ENCODE measurements around the gene C1orf159.

DNA sequence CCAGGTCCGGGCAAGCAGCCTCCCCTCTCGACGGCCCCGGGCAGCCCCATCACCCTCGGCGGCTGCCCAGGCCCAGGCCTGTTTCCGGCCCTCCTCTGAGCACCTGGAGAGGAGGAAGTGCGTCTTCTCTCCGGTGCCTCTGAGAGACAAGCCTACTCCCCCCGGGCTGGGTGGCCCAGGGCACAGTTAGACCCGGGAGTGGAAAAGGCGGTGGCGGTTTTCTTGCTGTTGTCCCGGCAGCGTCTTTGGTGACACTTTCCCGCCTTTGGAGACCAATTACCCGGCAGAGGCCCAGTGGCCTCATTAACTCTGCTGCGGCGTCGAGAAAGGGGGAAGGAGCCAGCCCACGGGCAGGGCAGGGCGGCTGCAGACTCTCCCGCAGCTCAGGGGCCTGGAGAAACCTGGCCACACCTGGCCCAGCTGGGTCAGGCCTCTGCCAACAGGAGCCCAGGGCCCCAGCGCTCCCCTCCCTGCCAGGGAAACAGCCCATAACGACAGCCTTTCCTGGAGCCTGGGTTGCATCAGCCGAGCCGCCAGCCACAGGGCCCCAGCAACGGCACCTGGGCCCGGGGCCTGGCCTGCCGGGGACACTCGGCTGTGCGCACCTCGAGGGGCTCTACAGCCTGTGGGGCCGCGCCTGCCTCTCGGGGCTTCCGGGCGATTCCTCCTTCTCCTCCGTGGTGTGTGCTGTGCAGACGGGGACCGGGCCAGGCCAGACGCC, 28.4 kb upstream of the C1orf159 start:
- TF ChIP-seq, protein P1, sequence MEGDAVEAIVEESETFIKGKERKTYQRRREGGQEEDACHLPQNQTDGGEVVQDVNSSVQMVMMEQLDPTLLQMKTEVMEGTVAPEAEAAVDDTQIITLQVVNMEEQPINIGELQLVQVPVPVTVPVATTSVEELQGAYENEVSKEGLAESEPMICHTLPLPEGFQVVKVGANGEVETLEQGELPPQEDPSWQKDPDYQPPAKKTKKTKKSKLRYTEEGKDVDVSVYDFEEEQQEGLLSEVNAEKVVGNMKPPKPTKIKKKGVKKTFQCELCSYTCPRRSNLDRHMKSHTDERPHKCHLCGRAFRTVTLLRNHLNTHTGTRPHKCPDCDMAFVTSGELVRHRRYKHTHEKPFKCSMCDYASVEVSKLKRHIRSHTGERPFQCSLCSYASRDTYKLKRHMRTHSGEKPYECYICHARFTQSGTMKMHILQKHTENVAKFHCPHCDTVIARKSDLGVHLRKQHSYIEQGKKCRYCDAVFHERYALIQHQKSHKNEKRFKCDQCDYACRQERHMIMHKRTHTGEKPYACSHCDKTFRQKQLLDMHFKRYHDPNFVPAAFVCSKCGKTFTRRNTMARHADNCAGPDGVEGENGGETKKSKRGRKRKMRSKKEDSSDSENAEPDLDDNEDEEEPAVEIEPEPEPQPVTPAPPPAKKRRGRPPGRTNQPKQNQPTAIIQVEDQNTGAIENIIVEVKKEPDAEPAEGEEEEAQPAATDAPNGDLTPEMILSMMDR (optimal IDR thresholded peaks at IDR 0.05 in 1 of 3, IDR thresholded peaks at IDR 0.05 in 1 of 3, conservative IDR thresholded peaks at IDR 0.05 in 1 of 3; ENCODE audit: extremely low read depth in 1 of 3, insufficient read depth in 2 of 3, low read length in 3 of 3) = no peak
- no peak for TF ChIP-seq EZH2 (IDR thresholded peaks at IDR 0.05; ENCODE audit: low read length)

Data from keratinocyte (primary cell).